GM12875 (cell line): ENCODE data around the gene STK32C.

Experiments
- H3K4me3 ChIP-seq: one replicate; pipeline ENCODE4 v1.5.1; 2011; ENCODE audit warnings: low read depth, low read length, control low read depth
- TF ChIP-seq, protein P1 (sequence below): IDR thresholded peaks from 2 replicates; pipeline ENCODE4 v1.5.1; 2011; ENCODE audit warnings: low read depth, mild to moderate bottlenecking, control low read depth, inconsistent platforms, low read length, moderate library complexity, borderline replicate concordance; ENCODE audit not compliant: insufficient read depth

The STK32C gene

DNA sequence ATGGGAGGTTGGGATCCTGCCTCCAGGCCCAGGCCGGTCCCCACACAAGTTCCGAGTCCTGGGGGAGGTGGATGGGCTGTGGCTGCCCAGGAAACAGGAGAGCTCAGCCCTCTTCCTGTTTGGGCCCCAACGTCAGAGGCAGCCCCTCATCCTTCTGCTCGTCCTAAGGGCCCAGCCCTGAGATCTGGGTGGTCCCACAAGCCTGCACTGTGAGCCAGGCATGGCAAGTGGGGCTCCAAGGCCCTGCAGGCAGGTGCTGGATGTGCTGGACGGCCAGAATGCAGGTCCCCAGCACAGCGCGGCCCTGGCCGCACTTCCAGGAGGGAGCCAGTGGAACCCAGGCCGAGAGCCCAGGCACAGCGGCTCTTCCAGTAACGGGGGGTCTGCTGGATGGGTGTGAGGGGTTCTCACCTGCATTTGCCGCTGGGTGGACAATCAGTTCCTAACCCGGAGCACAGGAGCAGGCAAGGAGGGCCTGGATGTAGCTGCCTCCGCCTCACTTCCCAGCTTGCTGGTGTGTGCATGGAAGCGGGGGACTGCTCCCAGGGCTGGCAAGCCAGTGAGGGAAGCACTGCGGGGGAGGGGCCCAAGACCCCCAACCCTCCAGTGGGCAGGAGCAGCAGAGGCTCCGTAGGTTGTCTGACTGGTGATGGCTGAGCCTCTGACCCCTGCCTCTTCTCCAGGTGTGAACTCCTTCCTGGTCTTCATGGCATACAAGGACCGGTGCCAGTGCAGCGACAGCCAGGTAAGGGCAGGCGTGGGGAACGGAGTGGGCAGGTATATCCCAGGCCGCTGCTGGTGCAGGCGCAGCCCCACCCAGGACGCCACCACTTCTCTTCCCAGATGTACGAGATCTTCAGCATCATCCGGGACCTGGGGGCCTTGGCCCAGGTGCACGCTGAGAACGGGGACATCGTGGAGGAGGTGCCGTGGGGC lies 111.3 kb downstream of the STK32C start:
- TF ChIP-seq, protein P1, sequence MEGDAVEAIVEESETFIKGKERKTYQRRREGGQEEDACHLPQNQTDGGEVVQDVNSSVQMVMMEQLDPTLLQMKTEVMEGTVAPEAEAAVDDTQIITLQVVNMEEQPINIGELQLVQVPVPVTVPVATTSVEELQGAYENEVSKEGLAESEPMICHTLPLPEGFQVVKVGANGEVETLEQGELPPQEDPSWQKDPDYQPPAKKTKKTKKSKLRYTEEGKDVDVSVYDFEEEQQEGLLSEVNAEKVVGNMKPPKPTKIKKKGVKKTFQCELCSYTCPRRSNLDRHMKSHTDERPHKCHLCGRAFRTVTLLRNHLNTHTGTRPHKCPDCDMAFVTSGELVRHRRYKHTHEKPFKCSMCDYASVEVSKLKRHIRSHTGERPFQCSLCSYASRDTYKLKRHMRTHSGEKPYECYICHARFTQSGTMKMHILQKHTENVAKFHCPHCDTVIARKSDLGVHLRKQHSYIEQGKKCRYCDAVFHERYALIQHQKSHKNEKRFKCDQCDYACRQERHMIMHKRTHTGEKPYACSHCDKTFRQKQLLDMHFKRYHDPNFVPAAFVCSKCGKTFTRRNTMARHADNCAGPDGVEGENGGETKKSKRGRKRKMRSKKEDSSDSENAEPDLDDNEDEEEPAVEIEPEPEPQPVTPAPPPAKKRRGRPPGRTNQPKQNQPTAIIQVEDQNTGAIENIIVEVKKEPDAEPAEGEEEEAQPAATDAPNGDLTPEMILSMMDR: no peak
- no peak overlapping the region for H3K4me3 ChIP-seq

DNA sequence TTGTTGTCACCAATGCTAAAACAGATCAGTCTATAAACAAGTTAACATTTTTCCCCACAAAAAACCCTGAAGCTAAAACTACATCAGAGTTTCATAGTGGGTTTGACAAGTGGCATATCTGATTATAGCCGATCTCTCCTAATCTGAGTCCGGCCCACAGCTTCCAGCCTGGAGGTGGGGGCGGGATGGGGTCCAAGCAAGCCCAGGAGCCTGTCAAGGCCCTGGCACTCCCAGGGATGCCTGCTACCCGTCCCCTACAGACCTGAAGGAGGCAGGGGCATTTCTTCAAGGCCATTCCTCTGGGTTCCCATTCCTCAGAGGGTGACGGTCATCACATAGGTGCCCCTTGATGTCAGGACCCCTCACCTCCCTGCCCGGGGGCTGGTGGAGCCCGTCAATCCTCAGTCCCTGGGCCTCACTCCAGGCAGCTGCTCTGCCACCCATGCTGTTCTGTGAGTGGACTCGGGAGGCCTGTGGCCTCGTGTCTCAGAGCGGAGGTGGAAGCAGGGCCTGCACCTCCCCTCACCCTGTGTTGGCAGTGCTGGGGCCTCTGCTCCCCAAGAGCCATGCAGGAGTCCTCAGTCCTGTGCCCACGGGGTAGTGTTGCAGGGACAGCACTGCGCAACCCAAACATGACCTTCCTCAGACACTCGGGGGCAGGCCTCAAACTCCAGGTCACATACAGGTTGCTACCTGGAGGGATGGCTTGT lies 112.2 kb downstream of the STK32C start:
- TF ChIP-seq, protein P1: no peak
- no peak overlapping the region for H3K4me3 ChIP-seq

DNA sequence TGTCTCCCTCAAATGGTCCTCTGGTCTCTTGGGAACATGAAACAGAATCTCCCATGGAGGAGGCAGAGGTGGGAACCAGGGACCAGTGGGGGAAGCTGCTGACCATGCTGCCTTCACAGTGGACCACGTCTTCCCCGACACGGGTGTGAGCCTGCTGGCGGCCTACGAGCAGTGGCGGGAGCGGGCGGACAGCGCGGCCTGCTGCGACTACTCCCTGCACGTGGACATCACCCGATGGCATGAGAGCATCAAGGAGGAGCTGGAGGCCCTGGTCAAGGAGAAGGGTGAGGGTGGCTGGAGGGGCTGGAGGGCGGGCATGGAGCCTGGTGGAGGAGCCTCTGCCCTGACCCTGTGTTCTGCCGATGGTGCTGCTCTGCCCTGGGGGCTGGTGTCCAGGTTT lies 113.0 kb downstream of the STK32C start:
- H3K4me3 ChIP-seq: no peak overlapping the region
- TF ChIP-seq, protein P1: no peak

DNA sequence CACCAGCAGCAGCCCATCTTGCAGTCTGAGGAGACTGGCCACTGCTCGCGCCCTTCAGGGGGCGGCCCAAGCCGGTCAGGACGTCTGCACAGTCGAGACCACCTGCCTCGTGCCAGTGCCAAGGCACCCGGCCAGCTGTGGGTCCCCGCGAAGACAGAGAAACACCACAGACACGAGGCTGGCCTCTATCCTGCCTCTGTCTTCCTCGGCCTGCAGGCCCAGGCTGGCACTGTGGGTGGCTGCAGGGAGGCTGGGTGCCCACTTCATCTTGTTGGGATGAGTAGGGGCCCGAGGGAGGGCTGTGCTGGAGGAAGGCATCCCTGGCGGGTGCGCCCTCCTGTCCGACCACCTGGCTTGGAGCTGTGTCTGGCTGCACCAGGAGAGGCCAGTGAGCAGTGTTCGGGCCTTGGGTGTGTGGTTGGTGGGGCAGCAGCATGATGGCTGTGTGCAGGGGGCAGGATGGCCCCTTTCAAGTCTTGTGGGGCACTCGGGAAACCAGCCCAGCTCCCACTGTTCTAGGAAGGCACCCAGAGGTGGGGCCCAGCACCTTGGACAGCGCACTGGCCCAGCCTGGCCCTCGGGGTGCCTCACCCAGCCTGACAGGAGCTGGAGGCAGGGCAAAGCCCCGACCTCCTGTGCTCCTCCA lies 113.7 kb downstream of the STK32C start:
- no peak overlapping the region for H3K4me3 ChIP-seq
- TF ChIP-seq, protein P1: no peak

DNA sequence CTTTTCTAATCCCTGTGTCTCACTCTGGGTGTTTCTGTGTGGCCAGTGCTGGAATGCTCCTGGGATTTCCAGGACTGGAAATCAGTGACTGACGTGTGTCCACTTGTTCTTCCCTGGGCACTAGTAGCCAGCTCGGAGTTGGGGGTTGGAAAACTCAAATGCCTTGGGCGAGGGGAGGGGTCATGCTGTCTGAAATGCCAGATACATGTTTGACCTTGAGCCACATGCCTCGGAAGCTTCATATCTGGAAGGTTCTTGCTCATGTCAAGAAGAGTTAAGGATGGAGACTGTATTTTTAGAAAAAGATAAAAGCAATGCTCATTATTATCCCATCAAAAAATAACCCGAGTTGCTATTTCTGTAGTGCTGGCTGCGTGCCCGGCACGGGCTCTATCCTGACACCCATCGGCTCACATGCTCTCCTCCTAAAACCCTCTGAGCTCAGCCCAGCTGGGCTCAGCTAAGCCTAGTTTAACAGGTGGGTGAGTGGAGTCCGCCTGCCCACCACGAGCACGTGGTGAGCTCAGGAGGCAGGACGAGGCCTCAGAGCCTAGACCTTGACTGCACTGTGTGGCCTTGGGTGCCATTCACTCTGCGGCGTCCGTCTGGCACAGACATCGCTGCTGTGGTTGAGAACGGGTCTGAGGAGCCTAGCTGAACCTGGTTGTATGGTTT lies 114.6 kb downstream of the STK32C start:
- no peak overlapping the region for H3K4me3 ChIP-seq
- TF ChIP-seq, protein P1: no peak

DNA sequence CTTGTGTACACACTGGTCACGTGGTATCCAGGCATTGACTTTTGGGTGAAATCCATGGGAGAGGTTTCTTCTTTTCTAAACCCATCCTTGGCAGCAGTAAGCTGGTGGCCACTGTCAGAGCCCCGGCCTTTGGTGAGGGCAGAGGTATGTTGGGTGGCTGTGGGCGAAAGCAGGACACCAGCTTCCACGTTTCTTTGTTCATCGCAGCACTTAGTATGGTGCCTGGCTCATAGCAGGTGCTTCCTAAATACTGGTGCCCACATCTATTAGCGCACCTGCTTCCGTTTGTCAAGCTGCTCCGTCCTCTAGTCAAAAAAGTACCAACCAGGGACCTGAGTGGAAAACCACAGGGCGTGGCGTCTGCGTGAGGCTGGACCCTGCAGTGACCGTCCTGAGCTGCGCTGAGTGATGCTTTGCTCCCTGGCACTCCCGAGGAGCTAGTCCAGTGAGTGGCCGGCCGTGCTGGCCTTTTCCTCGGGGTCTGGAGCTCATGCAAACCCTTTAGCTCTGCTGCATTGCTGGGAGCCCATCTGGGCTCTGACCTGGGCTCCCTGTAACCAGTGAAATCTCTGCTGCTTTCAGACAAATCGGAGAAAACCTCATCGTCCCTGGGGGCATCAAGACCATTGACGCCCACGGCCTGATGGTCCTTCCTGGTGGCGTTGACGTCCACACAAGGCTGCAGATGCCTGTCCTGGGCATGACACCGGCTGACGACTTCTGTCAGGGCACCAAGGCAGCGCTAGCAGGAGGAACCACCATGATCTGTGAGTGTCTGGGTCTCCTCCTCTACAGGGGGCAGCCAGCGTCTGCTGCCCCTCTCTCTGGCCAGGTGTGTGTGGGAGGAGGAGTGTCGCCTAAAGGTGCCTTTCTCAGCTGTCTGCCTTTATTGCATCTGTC lies 115.4 kb downstream of the STK32C start:
- TF ChIP-seq, protein P1: no peak
- no peak overlapping the region for H3K4me3 ChIP-seq
